NCI-H2029 treated with DMSO at 0.1 percent for 48 hours (cell line): ENCODE data around the gene CPSF4.

ENCODE experiments used
- DNase-seq: peaks from one replicate; lab custom pipeline; 2025; lab: John Stamatoyannopoulos, UW

Gene CPSF4

DNA sequence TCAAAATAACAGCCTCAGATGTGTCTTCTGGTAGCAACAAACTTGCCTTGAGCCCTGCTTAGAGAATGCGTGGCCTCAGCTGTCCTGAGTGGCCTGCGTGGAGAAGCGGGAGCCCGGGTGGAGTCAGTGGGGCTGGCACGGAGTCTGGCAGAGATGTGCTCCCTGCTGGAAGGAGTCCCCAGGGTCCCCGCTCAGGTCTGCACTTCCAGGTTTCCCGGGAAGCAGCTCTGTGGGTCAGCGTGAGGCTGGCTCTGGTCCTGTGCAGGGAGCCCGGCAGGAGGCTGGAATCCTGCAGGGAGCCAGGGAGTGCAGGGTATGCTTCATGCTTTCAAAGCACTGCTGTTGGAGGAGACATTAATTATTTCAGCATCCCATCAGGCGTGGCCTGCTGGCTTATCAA is 10.1 kb downstream of the CPSF4 start:
- no peak for DNase-seq

GRCh38 chr7:99449326-99449725 is 10.6 kb downstream of the CPSF4 start:
- no peak for DNase-seq

DNA sequence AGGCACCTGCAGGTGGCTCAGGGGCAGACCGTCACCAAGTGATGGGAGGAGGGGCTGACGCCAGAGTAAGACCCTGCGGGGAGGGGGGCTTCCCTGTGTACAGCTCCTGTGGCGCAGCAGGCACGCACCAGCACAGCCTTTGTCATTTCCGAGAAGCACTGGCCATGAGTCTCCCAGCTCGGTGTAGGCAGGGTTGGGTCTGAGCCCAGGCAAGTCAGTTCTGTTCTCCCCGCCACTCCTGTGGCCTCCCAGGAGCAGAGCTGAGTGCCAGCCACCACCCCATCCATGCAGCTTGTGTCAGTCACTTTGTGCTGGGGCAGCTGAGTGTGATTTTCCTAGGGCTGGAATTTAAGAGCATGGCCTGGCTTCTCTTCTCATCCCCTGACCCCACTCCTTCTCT is 13.2 kb downstream of the CPSF4 start:
- no peak for DNase-seq

GRCh38 chr7:99452541-99452940 is 13.8 kb downstream of the CPSF4 start:
- no peak for DNase-seq

- DNase-seq: no peak
Observed at GRCh38 chr7:99453105-99453504, 14.4 kb downstream of the CPSF4 start.

DNA sequence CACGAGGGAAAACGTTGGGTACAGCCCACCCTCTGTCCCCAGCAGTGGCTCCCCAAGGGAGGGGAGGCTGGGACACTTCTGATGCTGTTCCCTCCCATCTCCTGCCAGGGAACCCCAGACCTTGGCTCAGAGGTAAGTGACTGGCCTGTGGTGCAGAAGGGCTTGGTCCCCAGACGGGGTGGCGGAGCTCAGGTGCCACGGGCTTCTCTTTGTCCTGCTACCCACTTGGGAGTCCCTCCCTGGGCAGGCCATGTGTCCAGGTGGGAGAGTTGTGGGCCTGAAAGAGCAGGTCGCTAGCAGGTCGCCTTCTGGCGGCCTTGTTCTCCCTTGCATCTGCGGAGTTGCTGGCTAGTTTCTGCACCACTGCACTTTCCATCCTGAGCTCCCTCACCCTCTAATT is 17.1 kb downstream of the CPSF4 start:
- DNase-seq: no peak

DNA sequence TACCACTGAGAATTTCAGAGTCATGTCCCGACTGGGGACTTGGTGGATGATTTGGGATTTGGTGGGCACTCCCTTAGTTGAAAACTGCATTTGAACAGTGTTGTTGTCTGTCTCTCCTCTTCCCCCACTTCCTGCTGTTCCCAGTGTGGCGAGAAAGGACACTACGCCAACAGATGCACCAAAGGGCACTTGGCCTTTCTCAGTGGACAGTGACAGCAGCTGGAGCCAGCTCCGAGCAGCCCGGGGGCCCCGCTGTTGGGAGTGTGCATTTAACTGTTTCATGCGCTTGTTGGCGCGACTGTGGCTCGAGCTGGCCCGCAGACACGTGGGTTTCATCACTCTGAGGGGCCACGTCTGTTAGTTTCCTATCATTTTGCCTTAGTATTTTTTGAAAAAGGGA is 17.5 kb downstream of the CPSF4 start:
- DNase-seq: no peak

- DNase-seq: no peak
Observed at GRCh38 chr7:99457050-99457649, 18.4 kb downstream of the CPSF4 start.

DNA sequence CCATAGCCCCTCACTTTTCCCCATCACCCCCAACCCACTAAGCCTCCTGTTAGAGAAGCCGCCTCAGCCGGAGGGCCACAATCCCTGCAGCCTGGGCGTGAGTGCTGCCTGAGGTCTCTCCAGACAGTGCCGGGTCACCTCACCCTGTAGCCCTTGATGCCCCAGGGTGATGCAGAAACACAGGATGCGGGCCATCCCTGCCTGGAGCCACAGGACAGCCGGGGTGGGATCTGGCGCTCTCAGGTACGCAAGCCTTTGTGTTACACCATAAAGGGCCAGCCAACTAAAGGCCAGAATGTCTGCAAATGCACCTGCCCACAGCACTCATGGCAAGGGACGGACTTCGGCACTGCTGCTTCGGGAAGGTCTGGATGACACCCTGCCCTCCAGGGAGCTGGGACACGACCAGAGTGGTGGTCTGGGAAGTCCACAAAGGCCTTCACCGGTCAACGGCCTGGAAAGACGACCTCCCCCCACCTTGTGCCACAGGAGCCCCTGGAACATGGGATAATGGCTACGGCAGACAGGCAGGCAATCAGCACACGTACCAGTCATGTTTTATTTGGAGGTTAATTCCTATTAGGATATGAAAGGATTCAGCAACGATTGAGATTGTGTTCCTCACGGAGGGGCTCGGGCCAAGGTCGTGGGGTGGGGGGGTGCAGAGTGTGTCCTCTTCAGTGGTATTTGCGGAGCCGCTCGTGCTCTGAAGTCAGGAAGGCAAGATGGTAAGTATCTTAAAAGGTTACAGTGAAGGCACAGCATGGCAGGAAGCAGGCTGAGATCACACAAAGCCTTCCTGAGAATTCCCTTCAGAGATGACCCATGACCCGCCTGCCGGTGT is 19.1 kb downstream of the CPSF4 start:
- no peak for DNase-seq

- DNase-seq: no peak
Observed at GRCh38 chr7:99459087-99459486, 20.3 kb downstream of the CPSF4 start.

GRCh38 chr7:99460651-99461050 is 21.9 kb downstream of the CPSF4 start:
- DNase-seq: no peak

DNA sequence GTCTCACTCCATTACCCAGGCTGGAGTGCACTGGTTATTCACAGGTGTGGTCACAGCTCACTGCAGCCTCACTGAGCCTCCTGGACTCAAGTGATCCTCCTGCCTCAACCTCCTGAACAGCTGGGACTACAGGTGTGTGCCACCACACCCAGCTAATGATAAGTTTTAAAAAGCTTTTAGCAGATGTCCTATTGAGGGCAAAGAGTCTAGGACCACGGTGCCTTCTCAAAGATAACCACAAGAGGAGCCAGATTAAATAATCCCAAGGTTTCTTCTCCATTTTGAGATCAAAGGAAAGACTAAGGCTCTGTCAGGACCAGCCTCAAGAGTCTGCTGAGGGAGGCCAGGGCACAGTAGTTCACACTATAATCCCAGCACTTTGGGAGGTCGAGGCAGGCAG is 22.5 kb downstream of the CPSF4 start:
- no peak for DNase-seq

DNA sequence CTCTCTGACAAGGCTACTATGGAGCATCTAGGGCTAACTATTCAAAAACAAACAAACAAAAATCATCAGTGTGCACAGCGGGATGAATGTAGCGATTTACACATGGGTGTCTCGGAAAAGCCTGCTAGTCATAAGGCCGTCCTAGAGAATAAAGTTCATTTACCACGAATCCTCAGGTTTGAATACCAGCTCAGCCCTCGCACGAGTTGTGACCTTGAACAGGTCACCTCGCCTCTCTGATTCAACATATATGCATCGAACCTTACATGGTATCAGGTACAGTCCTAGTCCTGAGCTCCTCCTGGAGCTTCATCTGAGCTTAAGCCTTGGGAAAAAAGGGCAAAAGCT is 26.7 kb downstream of the CPSF4 start:
- DNase-seq: no peak

GRCh38 chr7:99468336-99468918 is 29.7 kb downstream of the CPSF4 start:
- DNase-seq: no peak

- DNase-seq: no peak
Observed at GRCh38 chr7:99469381-99470065, 30.8 kb downstream of the CPSF4 start.

- DNase-seq: peak; percentile 77
Observed at GRCh38 chr7:99472561-99473314, 34.0 kb downstream of the CPSF4 start, which contains the start of gene ZNF789. TSS of gene ZNF789 (plus strand) at chr7:99472890. CDS start at chr7:99476457, 3,567 bp downstream.

- no peak for DNase-seq
Observed at GRCh38 chr7:99473315-99473596, 34.5 kb downstream of the CPSF4 start.

GRCh38 chr7:99476107-99476506 is 37.4 kb downstream of the CPSF4 start:
- no peak for DNase-seq

DNA sequence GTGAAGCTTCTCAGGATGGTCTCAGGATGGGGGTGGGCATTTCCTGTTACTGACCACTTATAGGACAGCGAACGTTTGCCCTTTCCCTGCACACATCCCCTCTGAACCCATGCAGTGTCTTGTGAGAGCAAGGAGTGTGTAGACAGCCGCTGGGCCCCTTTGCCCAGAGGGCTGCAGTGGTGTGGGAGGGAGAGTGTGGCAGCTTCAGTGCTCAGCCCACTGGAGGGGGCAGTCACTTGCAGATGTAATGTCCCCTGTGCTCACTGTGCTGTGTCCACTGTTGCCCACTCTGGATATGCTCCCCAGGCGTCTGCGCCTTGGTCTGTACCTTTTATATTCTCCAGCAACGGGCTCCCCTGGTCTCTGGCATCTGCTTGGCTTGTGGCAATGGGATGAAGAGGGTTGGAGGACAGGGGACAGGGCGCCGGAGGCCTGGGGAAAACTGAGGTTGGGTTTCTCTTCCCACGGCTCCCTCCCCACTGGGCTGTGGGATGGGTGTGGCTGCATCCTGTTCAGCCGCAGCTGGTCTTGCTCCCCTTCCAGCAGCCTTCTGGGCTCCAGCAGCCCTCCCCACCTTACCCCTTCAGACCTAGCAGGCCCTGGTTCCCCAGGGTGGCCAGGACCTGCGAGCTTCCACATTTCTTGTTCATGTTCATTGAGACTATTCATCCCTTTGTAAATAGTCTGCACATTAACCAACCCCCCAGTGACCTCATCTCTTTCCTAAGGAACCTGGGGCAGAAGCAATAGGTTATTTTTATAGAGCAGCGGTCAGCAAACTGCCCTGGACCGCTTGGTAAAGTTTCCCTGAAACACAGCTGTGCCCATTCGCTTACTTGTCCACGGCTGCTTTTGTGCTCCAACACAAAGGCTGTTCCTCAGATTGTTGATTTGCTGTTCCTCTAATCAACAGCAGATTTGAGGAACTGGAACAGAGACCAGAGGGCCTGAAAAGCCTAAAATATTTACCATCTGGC is 40.0 kb downstream of the CPSF4 start:
- DNase-seq: no peak

DNA sequence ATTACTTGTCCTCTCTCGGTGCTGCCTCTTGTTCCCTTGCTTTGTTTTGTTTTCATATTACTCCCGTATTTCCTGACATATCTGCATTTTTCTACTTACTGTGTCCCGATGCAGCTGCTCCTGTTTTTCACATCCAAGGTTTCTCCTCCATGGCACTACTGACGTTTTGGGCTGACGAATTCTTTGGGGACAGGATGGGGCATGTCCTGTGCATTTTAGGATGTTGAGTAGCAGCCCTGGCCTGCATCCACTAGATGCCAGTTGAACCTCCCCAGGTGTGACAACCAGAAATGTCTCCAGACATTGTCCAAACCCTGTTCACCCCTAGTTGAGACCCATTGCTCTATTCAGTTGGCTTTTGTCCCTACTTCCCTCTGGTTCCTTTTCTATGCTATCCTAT is 46.4 kb downstream of the CPSF4 start:
- DNase-seq: no peak

- no peak for DNase-seq
Observed at GRCh38 chr7:99489235-99489634, 50.5 kb downstream of the CPSF4 start.
